IMR-90 (cell line): ENCODE data around the gene IGLL5. TPM values are rescaled to one million over a fixed set of nuclear protein-coding genes. Genes with fewer than 3 reads are reported as not detected.

Source experiments
- microRNA-seq, 2 experiments: library from miRNA; stranded (forward) in 1 of 2; unstranded in 1 of 2; fragments of 10-50 nt in 1 of 2; fragments of <30 nt in 1 of 2; gene quantifications in 1 of 2; microRNA quantifications in 1 of 2; one replicate each; pipeline versions ENCODE3 to v1.1.0; 2013 to 2020; ENCODE audit not compliant: insufficient read depth in 1 of 2, insufficient read length in 1 of 2, unreplicated experiment in 1 of 2
- polyA plus RNA-seq, 3 experiments: library from polyadenylated mRNA; depleted of rRNA; stranded (reverse); fragments of >200 nt; gene quantifications; 2 replicates each; pipeline ENCODE4 v1.2.3, GENCODE V29; 2012; ENCODE audit warnings: low replicate concordance in 1 of 3
- small RNA-seq, 5 experiments: library from RNA; depleted of rRNA; stranded (forward); fragments of <200 nt; gene quantifications; one replicate each; pipeline ENCODE3, GENCODE V24; 2012
- total RNA-seq: library from RNA; depleted of rRNA; stranded (reverse); fragments of >200 nt; gene quantifications from 2 replicates; pipeline ENCODE4 v1.2.3, GENCODE V29; 2012; rRNA removed

Gene IGLL5
- total and polyA plus RNA-seq, 2 of the 4 experiments (the other 2 are of a cell fraction) = not detected

Small RNA genes within 50 kb of the gene (microRNA-seq; reads per million reads assigned to microRNA genes)
- gene IGLC4 (ENCODE audit: insufficient read depth, insufficient read length) = not detected
- not detected for gene IGLC5 (ENCODE audit: insufficient read depth, insufficient read length)
- gene IGLJ1 (ENCODE audit: insufficient read depth, insufficient read length) = not detected
- not detected for gene IGLJ2 (ENCODE audit: insufficient read depth, insufficient read length)
- gene IGLJ3 (ENCODE audit: insufficient read depth, insufficient read length) = not detected
- gene IGLJ4 (ENCODE audit: insufficient read depth, insufficient read length) = not detected
- gene IGLJ5 (ENCODE audit: insufficient read depth, insufficient read length) = not detected
- not detected for gene IGLJ6 (ENCODE audit: insufficient read depth, insufficient read length)
- not detected for gene IGLJ7 (ENCODE audit: insufficient read depth, insufficient read length)
- not detected for gene IGLV2-5 (ENCODE audit: insufficient read depth, insufficient read length)
- not detected for gene IGLV3-2 (ENCODE audit: insufficient read depth, insufficient read length)
- gene IGLV3-4 (ENCODE audit: insufficient read depth, insufficient read length) = not detected
- gene IGLV3-6 (ENCODE audit: insufficient read depth, insufficient read length) = not detected
- gene IGLV3-7 (ENCODE audit: insufficient read depth, insufficient read length) = not detected
- gene MIR5571 (ENCODE audit: insufficient read depth in 1 of 2, insufficient read length in 1 of 2, unreplicated experiment in 1 of 2) = 0 reads per million in 2 experiments

Small RNA genes within 50 kb of the gene (small RNA-seq; reads per million reads assigned to genes)
- gene IGLC4 (0 reads per million in 5 experiments), gene IGLC5 (0 reads per million in 5 experiments), gene IGLJ1 (0 reads per million in 5 experiments), gene IGLJ2 (0 reads per million in 5 experiments), gene IGLJ3 (0 reads per million in 5 experiments), gene IGLJ4 (0 reads per million in 5 experiments), gene IGLJ5 (0 reads per million in 5 experiments), gene IGLJ6 (0 reads per million in 5 experiments), gene IGLJ7 (0 reads per million in 5 experiments), gene IGLV2-5 (0 reads per million in 5 experiments), gene IGLV3-2 (0 reads per million in 5 experiments), gene IGLV3-4 (0 reads per million in 5 experiments), gene IGLV3-6 (0 reads per million in 5 experiments), gene IGLV3-7 (0 reads per million in 5 experiments), gene MIR5571 (0 reads per million in 5 experiments)

Other genes starting within 250 kb of the IGLL5 start
- not detected in 2 replicates for gene GGTLC2, start 243.2 kb upstream of the IGLL5 start, total RNA-seq
- gene GGTLC2, start 243.2 kb upstream of the IGLL5 start, polyA plus RNA-seq (2012; rRNA removed) = 0.09 TPM in 1 of 2 replicates, not detected in the other
- 1.9 and 2.5 TPM in 2 replicates for gene GNAZ, start 182.7 kb downstream of the IGLL5 start, total RNA-seq
- 1.5 and 1.7 TPM in 2 replicates for gene GNAZ, start 182.7 kb downstream of the IGLL5 start, polyA plus RNA-seq (2012; rRNA removed)